ENCODE measurements around the gene HOXB2. TPM values are rescaled to one million over a fixed set of nuclear protein-coding genes. Genes with fewer than 3 reads are reported as not detected.

HOXB2 gene
- total RNA-seq, 1 experiment from 2014 or later, result not detected

GRCh38 chr17:48494335-48494734, 50.6 kb downstream of the HOXB2 start:
- no peak for DNase-seq (ENCODE audit: low read depth, low spot score)
- in situ Hi-C loops (cut with HindIII; ENCODE audit: low pct_unique_long_range_greater_than_20kb, low sequenced_read_pairs), result no loop called here

Other genes with a start within 250 kb of the HOXB2 start
- gene SKAP1, start 114.9 kb downstream of the HOXB2 start, total RNA-seq (2014; rRNA removed; shearing (Covaris generic)), result not detected in 2 replicates
- gene HOXB1, start 14.1 kb downstream of the HOXB2 start, total RNA-seq (2014; rRNA removed; shearing (Covaris generic)), result not detected in 2 replicates
- 0.16 and 0.48 TPM in 2 replicates for gene HOXB4, start 33.2 kb upstream of the HOXB2 start, total RNA-seq (2014; rRNA removed; shearing (Covaris generic))
- 1.1 and 1.5 TPM in 2 replicates for gene HOXB3, start 45.1 kb upstream of the HOXB2 start, total RNA-seq (2014; rRNA removed; shearing (Covaris generic))
- not detected in 2 replicates for gene HOXB5, start 48.7 kb upstream of the HOXB2 start, total RNA-seq (2014; rRNA removed; shearing (Covaris generic))
- 2.8 and 5.2 TPM in 2 replicates for gene HOXB6, start 59.9 kb upstream of the HOXB2 start, total RNA-seq (2014; rRNA removed; shearing (Covaris generic))
- gene HOXB7, start 65.9 kb upstream of the HOXB2 start, total RNA-seq (2014; rRNA removed; shearing (Covaris generic)), result 8.9 and 12.1 TPM in 2 replicates
- gene HOXB8, start 70.2 kb upstream of the HOXB2 start, total RNA-seq (2014; rRNA removed; shearing (Covaris generic)), result 0.69 and 1.6 TPM in 2 replicates
- gene HOXB9, start 81.2 kb upstream of the HOXB2 start, total RNA-seq (2014; rRNA removed; shearing (Covaris generic)), result 2.2 and 3.3 TPM in 2 replicates
- gene PRAC1, start 177.4 kb upstream of the HOXB2 start, total RNA-seq (2014; rRNA removed; shearing (Covaris generic)), result not detected in 2 replicates
- 0.56 and 0.71 TPM in 2 replicates for gene PRAC2, start 178.1 kb upstream of the HOXB2 start, total RNA-seq (2014; rRNA removed; shearing (Covaris generic))
- gene HOXB13, start 183.6 kb upstream of the HOXB2 start, total RNA-seq (2014; rRNA removed; shearing (Covaris generic)), result 3.7 and 4.8 TPM in 2 replicates

Measured in SK-MEL-5 (cell line).